Stimulated activated naive CD8-positive, alpha-beta T cell treated with anti-CD3 and anti-CD28 coated beads, Interleukin-15, amount 100 ng/mL, for 72 hours (primary cell): ENCODE results near the gene RDH16.
"Not testable (repeated sequence)": the region's sequence is repeated elsewhere in the genome, so short reads cannot be mapped to it uniquely, and the experiment has no call there.

Experiments
- ATAC-seq: fragments of 150-1000 bp; cut with Tn5 transposase; 2 replicates; pipeline ENCODE4 v1.10.0; 2021; ENCODE audit warnings: mild to moderate bottlenecking, moderate library complexity
- DNase-seq, 2 donors: peaks; one replicate each; pipeline ENCODE4 v3.0.0; 2021 to 2022
- H3K27ac Mint-ChIP-seq, 2 donors: one replicate each; pipeline ENCODE4 v1.8.0; 2022; ENCODE audit warnings: mild to moderate bottlenecking in 2 of 2, mixed read lengths in 2 of 2, moderate library complexity in 2 of 2
- H3K27me3 Mint-ChIP-seq: one replicate; pipeline ENCODE4 v1.8.0; 2022; ENCODE audit warnings: mixed read lengths
- H3K4me1 Mint-ChIP-seq: one replicate; pipeline ENCODE4 v1.8.0; 2022; ENCODE audit warnings: mild to moderate bottlenecking, mixed read lengths
- H3K4me3 Mint-ChIP-seq, 2 donors: one replicate each; pipeline ENCODE4 v1.8.0; 2022; ENCODE audit warnings: mild to moderate bottlenecking in 2 of 2, mixed read lengths in 2 of 2, moderate library complexity in 1 of 2
- H3K9me3 Mint-ChIP-seq, 2 donors: one replicate each; pipeline ENCODE4 v1.8.0; 2022; ENCODE audit warnings: mixed read lengths in 2 of 2

The RDH16 gene

GRCh38 chr12:56922031-56922430 is 35.4 kb downstream of the RDH16 start:
- Mint-ChIP-seq H3K4me3 (no peak overlapping the region), H3K9me3 (peaks cover 7 to 11% of the 10 kb centered on the region in 2 donors), H3K27ac (no peak overlapping the region), H3K4me1 (no peaks in the 10 kb centered on the region), H3K27me3 (peaks cover 12% of the 10 kb centered on the region)
- no peak for DNase-seq
- ATAC-seq, result no peak

GRCh38 chr12:56921346-56921745 is 36.1 kb downstream of the RDH16 start:
- Mint-ChIP-seq H3K4me1 (no peaks in the 10 kb centered on the region), H3K27me3 (peaks cover 17% of the 10 kb centered on the region), H3K27ac (peak overlapping the region in 1 of 2 donors; percentile 31), H3K4me3 (no peak overlapping the region), H3K9me3 (peaks cover 7 to 11% of the 10 kb centered on the region in 2 donors)
- DNase-seq (no peak), ATAC-seq (no peak)

- Mint-ChIP-seq H3K9me3 (peaks cover 7 to 11% of the 10 kb centered on the region in 2 donors), H3K27me3 (peaks cover 10% of the 10 kb centered on the region)
- not testable (repeated sequence) for H3K27ac Mint-ChIP-seq, DNase-seq, ATAC-seq, H3K4me1 Mint-ChIP-seq, H3K4me3 Mint-ChIP-seq
These were observed 39.3 kb downstream of the RDH16 start for GRCh38 chr12:56918139-56918538.

- peaks cover 10% of the 10 kb centered on the region for H3K27me3 Mint-ChIP-seq
- no peak overlapping the region for H3K4me3 Mint-ChIP-seq
- H3K9me3 Mint-ChIP-seq, result peaks cover 7 to 11% of the 10 kb centered on the region in 2 donors
- ATAC-seq (no peak), DNase-seq (no peak)
- H3K27ac Mint-ChIP-seq, result no peak overlapping the region
- H3K4me1 Mint-ChIP-seq, result no peaks in the 10 kb centered on the region
These were observed 40.4 kb downstream of the RDH16 start for GRCh38 chr12:56916996-56917333.

- ATAC-seq, result no peak
- DNase-seq, result no peak
- Mint-ChIP-seq H3K27me3 (peaks cover 10% of the 10 kb centered on the region), H3K4me3 (no peak overlapping the region), H3K27ac (no peak overlapping the region), H3K9me3 (peaks cover 7 to 11% of the 10 kb centered on the region in 2 donors), H3K4me1 (no peaks in the 10 kb centered on the region)
These were observed 41.0 kb downstream of the RDH16 start for GRCh38 chr12:56916296-56916995.

- Mint-ChIP-seq H3K4me3 (no peak overlapping the region), H3K4me1 (no peaks in the 10 kb centered on the region), H3K27me3 (peaks cover 10% of the 10 kb centered on the region), H3K9me3 (peaks cover 16% of the 10 kb centered on the region in 2 donors), H3K27ac (no peak overlapping the region)
- ATAC-seq, result no peak
- DNase-seq, result no peak
These were observed 42.7 kb downstream of the RDH16 start for GRCh38 chr12:56914724-56915123.

- DNase-seq (no peak), ATAC-seq (no peak)
- Mint-ChIP-seq H3K27me3 (peaks cover 10% of the 10 kb centered on the region), H3K9me3 (peaks cover 18 to 21% of the 10 kb centered on the region in 2 donors), H3K4me1 (no peaks in the 10 kb centered on the region), H3K4me3 (no peak overlapping the region), H3K27ac (no peak overlapping the region)
These were observed 43.2 kb downstream of the RDH16 start for GRCh38 chr12:56914256-56914655.

GRCh38 chr12:56909403-56909802 is 48.0 kb downstream of the RDH16 start:
- not testable (repeated sequence) for DNase-seq, ATAC-seq, H3K4me1 Mint-ChIP-seq, H3K4me3 Mint-ChIP-seq, H3K27me3 Mint-ChIP-seq
- H3K27ac Mint-ChIP-seq, result peak overlapping the region in 1 of 2 donors; percentile 42
- H3K9me3 Mint-ChIP-seq, result peaks cover 18 to 31% of the 10 kb centered on the region in 2 donors

GRCh38 chr12:56908136-56908535 is 49.3 kb downstream of the RDH16 start:
- H3K4me1 Mint-ChIP-seq, result no peaks in the 10 kb centered on the region
- ATAC-seq, result no peak

GRCh38 chr12:56905852-56906251 is 51.6 kb downstream of the RDH16 start:
- H3K27ac Mint-ChIP-seq, result no peak overlapping the region
- H3K9me3 Mint-ChIP-seq, result peaks cover 28 to 52% of the 10 kb centered on the region in 2 donors
- no peak overlapping the region for H3K4me3 Mint-ChIP-seq
- H3K27me3 Mint-ChIP-seq, result no peaks in the 10 kb centered on the region
- H3K4me1 Mint-ChIP-seq, result no peaks in the 10 kb centered on the region
- DNase-seq, result no peak
- no peak for ATAC-seq

More at GRCh38 chr12:56908136-56908535, 49.3 kb downstream of the RDH16 start:
- Mint-ChIP-seq H3K4me3 (no peak overlapping the region), H3K9me3 (peaks cover 18 to 36% of the 10 kb centered on the region in 2 donors), H3K27me3 (no peaks in the 10 kb centered on the region), H3K27ac (no peak overlapping the region)
- DNase-seq, result no peak

GRCh38 chr12:56903374-56903773 is 54.0 kb downstream of the RDH16 start:
- ATAC-seq, result no peak

More at GRCh38 chr12:56903374-56903773, 54.0 kb downstream of the RDH16 start:
- DNase-seq, result no peak
- Mint-ChIP-seq H3K27ac (no peak overlapping the region), H3K4me1 (no peaks in the 10 kb centered on the region), H3K27me3 (no peaks in the 10 kb centered on the region), H3K9me3 (peaks cover 23 to 44% of the 10 kb centered on the region in 2 donors), H3K4me3 (no peak overlapping the region)
